HEK293T (cell line): ENCODE data around the gene SF3A2.

ENCODE experiments used
- CTCF ChIA-PET: fragments of 350-600 bp; formaldehyde crosslinking; extraction: SDS; loops from one replicate; lab custom pipeline; 2021; ENCODE audit warnings: antibody characterized with exemption, inconsistent platforms; lab: Yijun Ruan, JAX
- POLR2A ChIA-PET: fragments of 350-600 bp; formaldehyde crosslinking; extraction: SDS; loops from one replicate; lab custom pipeline; 2020; ENCODE audit warnings: antibody characterized with exemption, inconsistent platforms; lab: Yijun Ruan, JAX
- DNase-seq: peaks from one replicate; pipeline ENCODE4 v3.0.0; 2012; ENCODE audit warnings: mixed read lengths; ENCODE audit errors: extremely low spot score
- ARNT ChIP-seq: fragments of 450-650 bp; IDR thresholded peaks from 2 replicates; pipeline ENCODE4 v1.6.1; 2017; ENCODE audit warnings: mild to moderate bottlenecking
- BHLHE40 ChIP-seq: fragments of 450-650 bp; IDR thresholded peaks from 2 replicates; pipeline ENCODE4 v1.6.1; 2016; ENCODE audit warnings: mild to moderate bottlenecking, moderate library complexity, borderline replicate concordance
- CTBP1 ChIP-seq: fragments of 450-650 bp; IDR thresholded peaks from 2 replicates; pipeline ENCODE4 v1.6.1; 2016; ENCODE audit warnings: borderline replicate concordance
- ELF4 ChIP-seq: fragments of 450-650 bp; IDR thresholded peaks from 2 replicates; pipeline ENCODE4 v1.6.1; 2017; ENCODE audit warnings: antibody characterized with exemption
- FOXA1 ChIP-seq: fragments of 450-650 bp; IDR thresholded peaks from 2 replicates; pipeline ENCODE4 v1.6.1; 2016; ENCODE audit warnings: mild to moderate bottlenecking
- FOXK2 ChIP-seq: fragments of 450-650 bp; IDR thresholded peaks from 2 replicates; pipeline ENCODE4 v1.6.1; 2016; ENCODE audit warnings: mild to moderate bottlenecking
- FOXM1 ChIP-seq: fragments of 450-650 bp; IDR thresholded peaks from 2 replicates; pipeline ENCODE4 v1.6.1; 2017; ENCODE audit warnings: mild to moderate bottlenecking, borderline replicate concordance
- HDGF ChIP-seq: fragments of 450-650 bp; IDR thresholded peaks from 2 replicates; pipeline ENCODE4 v1.6.1; 2017; ENCODE audit warnings: antibody characterized with exemption, borderline replicate concordance
- L3MBTL2 ChIP-seq: fragments of 450-650 bp; conservative IDR thresholded peaks from 2 replicates; pipeline ENCODE4 v1.6.1; 2016; ENCODE audit warnings: mild to moderate bottlenecking
- LEF1 ChIP-seq: fragments of 450-650 bp; IDR thresholded peaks from 2 replicates; pipeline ENCODE4 v1.6.1; 2017; ENCODE audit warnings: mild to moderate bottlenecking, borderline replicate concordance
- NFRKB ChIP-seq: fragments of 450-650 bp; IDR thresholded peaks from 2 replicates; pipeline ENCODE4 v1.6.1; 2016; ENCODE audit warnings: mild to moderate bottlenecking, moderate library complexity
- PKNOX1 ChIP-seq: fragments of 450-650 bp; IDR thresholded peaks from 2 replicates; pipeline ENCODE4 v1.6.1; 2016
- SP1 ChIP-seq: fragments of 450-650 bp; IDR thresholded peaks from 2 replicates; pipeline ENCODE4 v1.6.1; 2017
- SUZ12 ChIP-seq: fragments of 450-650 bp; IDR thresholded peaks from 2 replicates; pipeline ENCODE4 v1.6.1; 2016; ENCODE audit warnings: mild to moderate bottlenecking
- TARDBP ChIP-seq: fragments of 450-650 bp; IDR thresholded peaks from 2 replicates; pipeline ENCODE4 v1.6.1; 2016
- ZNF384 ChIP-seq: fragments of 450-650 bp; IDR thresholded peaks from 2 replicates; pipeline ENCODE4 v1.6.1; 2016

The SF3A2 gene

GRCh38 chr19:2270157-2270422 lies 33.5 kb downstream of the SF3A2 start:
- TF ChIP-seq SUZ12 (no peak), HDGF (no peak), PKNOX1 (no peak), ZNF384 (no peak), FOXK2 (no peak), ARNT (no peak), TARDBP (no peak), FOXM1 (no peak), LEF1 (no peak), FOXA1 (no peak), BHLHE40 (no peak), SP1 (no peak), NFRKB (no peak), CTBP1 (no peak), ELF4 (no peak), L3MBTL2 (no peak)
- DNase-seq: no peak
- ChIA-PET POLR2A (interaction anchor here (1.0 to 1.7 kb wide), 5 partner anchors 9 to 121 kb away, joined by 3 to 6 read pairs (median 4); no protein-coding TSS in a partner anchor), CTCF (no interaction called here)

GRCh38 chr19:2270423-2271233 lies 34.0 kb downstream of the SF3A2 start:
- POLR2A ChIA-PET: interaction anchor here (1.0 to 2.1 kb wide), 9 partner anchors 10 to 121 kb away, joined by 3 to 18 read pairs (median 6); partner anchors contain the start of genes AP3D1, LSM7, PLEKHJ1 and SPPL2B
- no peak for DNase-seq
- TF ChIP-seq HDGF (no peak), FOXK2 (no peak), ELF4 (no peak), SUZ12 (no peak), PKNOX1 (no peak), FOXM1 (no peak), TARDBP (no peak), CTBP1 (no peak), NFRKB (no peak), FOXA1 (no peak), LEF1 (no peak), ARNT (no peak), BHLHE40 (no peak), SP1 (no peak), ZNF384 (no peak), L3MBTL2 (no peak)
- CTCF ChIA-PET: no interaction called here

GRCh38 chr19:2271234-2272103 lies 34.8 kb downstream of the SF3A2 start:
- CTCF ChIA-PET: interaction anchor here (1.3 kb wide), 1 partner anchor 9 kb away, joined by 4 read pairs; no protein-coding TSS in a partner anchor
- TF ChIP-seq FOXM1 (no peak), SP1 (no peak), FOXA1 (no peak), HDGF (no peak), CTBP1 (no peak), BHLHE40 (no peak), LEF1 (no peak), TARDBP (no peak)
- POLR2A ChIA-PET: interaction anchor here (1.0 to 2.1 kb wide), 8 partner anchors 12 to 122 kb away, joined by 3 to 18 read pairs (median 5); partner anchors contain the start of genes AP3D1, LSM7, PLEKHJ1 and SPPL2B
- DNase-seq: no peak

GRCh38 chr19:2273356-2274184 lies 36.9 kb downstream of the SF3A2 start:
- POLR2A ChIA-PET: interaction anchor here (1.3 to 1.9 kb wide), 4 partner anchors 12 to 119 kb away, joined by 3 to 5 read pairs (median 4); no protein-coding TSS in a partner anchor
- DNase-seq: peak; percentile 90
- CTCF ChIA-PET: interaction anchor here (0.5 to 1.7 kb wide), 7 partner anchors 11 to 119 kb away, joined by 3 to 5 read pairs (median 4); no protein-coding TSS in a partner anchor
- TF ChIP-seq FOXK2 (no peak), CTBP1 (no peak), SP1 (no peak), HDGF (peak; percentile 98; the same call in 1 of the 2 replicates), FOXA1 (no peak), NFRKB (no peak), ELF4 (peak; percentile 95), FOXM1 (no peak), L3MBTL2 (no peak; the same call in 1 of the 2 replicates), PKNOX1 (0 out of 2 replicates have a peak, but pooled peaks have one; percentile 18), ARNT (0 out of 2 replicates have a peak, but pooled peaks have one; percentile 24), LEF1 (no peak; the same call in 1 of the 2 replicates), TARDBP (no peak)
